Astrocyte (in vitro differentiated cells and primary cell): ENCODE data around the gene LEMD1. TPM values are rescaled to one million over a fixed set of nuclear protein-coding genes. Genes with fewer than 3 reads are reported as not detected.

ENCODE experiments used
- DNase-seq: peaks from one replicate; pipeline ENCODE4 v3.0.0-alpha.2; 2010; ENCODE audit warnings: low read depth
- FAIRE-seq: peaks from 2 replicates; lab custom pipeline; 2011; peaks lifted over from hg19 to GRCh38; lab: Jason Lieb, UNC
- H2AFZ ChIP-seq: 2 replicates; pipeline ENCODE4 v1.6.0; 2012; ENCODE audit warnings: low read depth, low read length, inconsistent platforms
- H3K27ac ChIP-seq: 2 replicates; pipeline ENCODE4 v1.5.1; 2011; ENCODE audit warnings: low read depth, low read length, inconsistent platforms
- H3K27me3 ChIP-seq: 2 replicates; pipeline ENCODE4 v1.6.0; 2011; ENCODE audit warnings: low read length, inconsistent platforms; ENCODE audit not compliant: insufficient read depth
- H3K36me3 ChIP-seq: 2 replicates; pipeline ENCODE4 v1.5.1; 2011; ENCODE audit warnings: low read length, inconsistent platforms; ENCODE audit not compliant: insufficient read depth
- H3K4me1 ChIP-seq: 2 replicates; pipeline ENCODE4 v1.5.1; 2011; ENCODE audit warnings: low read length, inconsistent platforms; ENCODE audit not compliant: insufficient read depth
- H3K4me2 ChIP-seq: 2 replicates; pipeline ENCODE4 v1.6.0; 2012; ENCODE audit warnings: low read length, inconsistent platforms
- H3K4me3 ChIP-seq: 2 replicates; pipeline ENCODE4 v1.5.1; 2011; ENCODE audit warnings: low read depth, mild to moderate bottlenecking, low read length, inconsistent platforms; ENCODE audit not compliant: insufficient read depth
- H3K79me2 ChIP-seq: 2 replicates; pipeline ENCODE4 v1.6.0; 2012; ENCODE audit warnings: mild to moderate bottlenecking, low read length, inconsistent platforms; ENCODE audit not compliant: insufficient read depth
- H3K9ac ChIP-seq: 2 replicates; pipeline ENCODE4 v1.6.0; 2012; ENCODE audit warnings: mild to moderate bottlenecking, low read length, inconsistent platforms
- H3K9me3 ChIP-seq: 2 replicates; pipeline ENCODE4 v1.5.1; 2012; ENCODE audit warnings: low read depth, mild to moderate bottlenecking, low read length, inconsistent platforms; ENCODE audit not compliant: insufficient read depth
- H4K20me1 ChIP-seq: 2 replicates; pipeline ENCODE4 v1.6.0; 2012; ENCODE audit warnings: low read length, inconsistent platforms; ENCODE audit not compliant: insufficient read depth
- H3K27ac Mint-ChIP-seq: one replicate; pipeline ENCODE4 v1.8.0; 2021; ENCODE audit warnings: mild to moderate bottlenecking, mixed read lengths; ENCODE audit not compliant: unreplicated experiment
- H3K27me3 Mint-ChIP-seq: one replicate; pipeline ENCODE4 v1.8.0; 2021; ENCODE audit warnings: low read depth, mixed read lengths; ENCODE audit not compliant: unreplicated experiment
- H3K36me3 Mint-ChIP-seq: one replicate; pipeline ENCODE4 v1.8.0; 2021; ENCODE audit warnings: low read depth, mixed read lengths; ENCODE audit not compliant: unreplicated experiment
- H3K4me1 Mint-ChIP-seq: one replicate; pipeline ENCODE4 v1.8.0; 2021; ENCODE audit warnings: low read depth, mixed read lengths; ENCODE audit not compliant: unreplicated experiment
- H3K4me3 Mint-ChIP-seq: one replicate; pipeline ENCODE4 v1.8.0; 2021; ENCODE audit warnings: mild to moderate bottlenecking, moderate library complexity, mixed read lengths; ENCODE audit not compliant: unreplicated experiment
- H3K9me3 Mint-ChIP-seq: one replicate; pipeline ENCODE4 v1.8.0; 2021; ENCODE audit warnings: mild to moderate bottlenecking, mixed read lengths; ENCODE audit not compliant: unreplicated experiment
- EZH2 ChIP-seq: IDR thresholded peaks from 2 replicates; pipeline ENCODE4 v1.6.1; 2012; ENCODE audit warnings: mild to moderate bottlenecking, low read length, inconsistent platforms; ENCODE audit not compliant: insufficient read depth
- total RNA-seq: library from RNA; stranded (reverse); gene quantifications from 2 replicates; pipeline ENCODE4 v1.2.1, GENCODE V29; 2021
- TF ChIP-seq, protein P1 (sequence below): IDR thresholded peaks from 2 replicates; pipeline ENCODE4 v1.5.1; 2011; ENCODE audit warnings: low read depth, mild to moderate bottlenecking, inconsistent platforms, low read length, moderate library complexity; ENCODE audit not compliant: insufficient read depth

The LEMD1 gene
- total RNA-seq, 1 donor from 2014 or later: 3.1 TPM

DNA sequence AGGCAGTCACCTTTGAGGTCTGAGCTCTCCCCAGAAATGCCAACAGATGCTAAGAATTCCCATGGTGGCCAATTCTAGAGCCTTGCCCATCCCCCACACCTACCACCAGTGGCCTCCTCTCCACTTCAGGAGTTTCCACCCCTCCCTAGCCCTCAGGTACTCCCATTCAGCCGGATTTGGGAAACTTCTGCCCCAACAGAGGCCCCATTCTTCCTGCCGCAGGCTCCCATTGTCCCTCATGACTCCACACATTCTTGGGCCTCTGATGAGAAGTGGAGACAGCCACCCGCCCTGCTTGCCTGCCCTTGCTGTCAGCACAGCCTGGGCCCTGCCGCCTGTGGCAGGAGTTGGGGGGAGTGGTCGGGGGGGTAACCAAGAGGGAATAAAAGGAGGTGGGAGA lies 29.3 kb upstream of the LEMD1 start:
- Histone ChIP-seq H3K4me1 (peaks cover 27% of the 10 kb centered on the region), H3K79me2 (peaks cover 19% of the 10 kb centered on the region), H3K4me2 (no peak overlapping the region), H3K9ac (no peak overlapping the region), H3K27ac (no peak overlapping the region), H4K20me1 (peaks cover 4% of the 10 kb centered on the region), H3K4me3 (no peak overlapping the region), H3K27me3 (peaks cover 42% of the 10 kb centered on the region), H2AFZ (no peak overlapping the region), H3K36me3 (no peaks in the 10 kb centered on the region), H3K9me3 (no peaks in the 10 kb centered on the region)
- Mint-ChIP-seq H3K27ac (peak overlapping the region; percentile 75), H3K9me3 (no peaks in the 10 kb centered on the region), H3K4me3 (peak overlapping the region; percentile 17), H3K4me1 (peaks cover 37% of the 10 kb centered on the region), H3K27me3 (peaks cover 34% of the 10 kb centered on the region), H3K36me3 (peaks cover 1% of the 10 kb centered on the region)
- TF ChIP-seq, protein P1, sequence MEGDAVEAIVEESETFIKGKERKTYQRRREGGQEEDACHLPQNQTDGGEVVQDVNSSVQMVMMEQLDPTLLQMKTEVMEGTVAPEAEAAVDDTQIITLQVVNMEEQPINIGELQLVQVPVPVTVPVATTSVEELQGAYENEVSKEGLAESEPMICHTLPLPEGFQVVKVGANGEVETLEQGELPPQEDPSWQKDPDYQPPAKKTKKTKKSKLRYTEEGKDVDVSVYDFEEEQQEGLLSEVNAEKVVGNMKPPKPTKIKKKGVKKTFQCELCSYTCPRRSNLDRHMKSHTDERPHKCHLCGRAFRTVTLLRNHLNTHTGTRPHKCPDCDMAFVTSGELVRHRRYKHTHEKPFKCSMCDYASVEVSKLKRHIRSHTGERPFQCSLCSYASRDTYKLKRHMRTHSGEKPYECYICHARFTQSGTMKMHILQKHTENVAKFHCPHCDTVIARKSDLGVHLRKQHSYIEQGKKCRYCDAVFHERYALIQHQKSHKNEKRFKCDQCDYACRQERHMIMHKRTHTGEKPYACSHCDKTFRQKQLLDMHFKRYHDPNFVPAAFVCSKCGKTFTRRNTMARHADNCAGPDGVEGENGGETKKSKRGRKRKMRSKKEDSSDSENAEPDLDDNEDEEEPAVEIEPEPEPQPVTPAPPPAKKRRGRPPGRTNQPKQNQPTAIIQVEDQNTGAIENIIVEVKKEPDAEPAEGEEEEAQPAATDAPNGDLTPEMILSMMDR: no peak
- TF ChIP-seq EZH2: no peak
- no peak for FAIRE-seq
- DNase-seq: no peak

DNA sequence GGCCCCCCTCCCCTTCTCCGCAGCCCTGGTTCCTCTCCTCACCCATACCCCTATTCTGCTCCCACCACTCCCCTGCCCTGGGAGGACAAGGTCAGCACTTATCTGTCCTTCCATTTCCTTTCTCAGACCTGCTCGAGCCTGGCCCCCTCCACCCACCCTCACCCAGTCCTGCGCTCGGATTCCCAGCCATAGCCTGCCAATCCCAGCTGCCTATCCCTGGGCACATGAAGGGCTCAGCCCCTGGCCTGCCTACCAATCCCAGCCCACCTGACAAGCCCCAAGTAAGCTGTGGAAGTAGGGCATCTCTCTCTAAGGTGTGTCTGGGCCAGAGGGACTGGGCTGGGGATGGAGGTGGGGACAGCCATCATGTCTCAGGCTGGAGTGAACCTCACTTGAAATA lies 28.6 kb upstream of the LEMD1 start:
- Histone ChIP-seq H3K27me3 (peaks cover 35% of the 10 kb centered on the region), H3K9ac (no peak overlapping the region), H3K4me3 (no peak overlapping the region), H4K20me1 (no peaks in the 10 kb centered on the region), H3K4me1 (peaks cover 29% of the 10 kb centered on the region), H3K27ac (no peak overlapping the region), H3K36me3 (no peaks in the 10 kb centered on the region), H3K4me2 (peak overlapping the region; percentile 41), H2AFZ (no peak overlapping the region), H3K9me3 (no peaks in the 10 kb centered on the region), H3K79me2 (peaks cover 19% of the 10 kb centered on the region)
- Mint-ChIP-seq H3K27me3 (peaks cover 28% of the 10 kb centered on the region), H3K4me3 (no peak overlapping the region), H3K36me3 (peaks cover 1% of the 10 kb centered on the region), H3K27ac (peak overlapping the region; percentile 75), H3K4me1 (peaks cover 42% of the 10 kb centered on the region), H3K9me3 (no peaks in the 10 kb centered on the region)
- FAIRE-seq: no peak
- no peak for DNase-seq
- TF ChIP-seq, protein P1: no peak
- TF ChIP-seq EZH2: no peak

DNA sequence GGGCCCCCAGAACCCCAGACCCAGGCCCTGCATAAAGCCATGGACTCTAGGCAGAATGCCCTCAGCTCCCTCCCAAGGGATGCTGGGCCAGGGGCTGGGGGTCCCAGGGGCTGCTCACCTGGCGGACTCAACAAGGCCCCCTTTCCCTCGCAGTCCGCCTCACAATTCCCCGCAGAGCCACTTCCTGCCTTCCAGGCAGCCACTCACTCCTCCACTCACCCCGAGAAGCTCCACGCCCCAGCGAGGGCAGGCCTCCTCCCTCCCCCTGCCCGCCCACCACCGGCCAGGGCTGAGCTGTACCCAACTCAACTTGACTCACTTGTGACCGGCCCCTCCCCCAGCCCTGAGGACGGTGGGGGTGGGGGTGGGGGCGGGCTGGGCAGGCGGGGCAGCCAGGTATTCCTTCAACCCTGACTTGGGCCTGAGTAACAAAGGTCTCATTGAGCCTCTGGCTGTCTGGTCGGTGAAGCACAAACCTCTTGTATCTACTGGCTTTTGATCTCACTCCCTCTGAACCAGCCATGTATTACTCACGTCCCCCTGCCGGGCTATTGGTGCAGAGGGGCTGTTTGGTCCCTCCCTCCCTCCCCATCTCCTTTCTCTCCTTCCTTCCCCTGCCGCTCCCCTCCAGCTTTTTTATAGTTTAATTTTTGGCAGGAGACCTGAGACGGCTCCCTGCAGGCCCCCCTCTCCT lies 28.0 kb upstream of the LEMD1 start:
- Histone ChIP-seq H3K9me3 (no peaks in the 10 kb centered on the region), H3K27ac (peak overlapping the region; percentile 13), H3K79me2 (peaks cover 19% of the 10 kb centered on the region), H4K20me1 (no peaks in the 10 kb centered on the region), H3K4me3 (peak overlapping the region; percentile 58), H3K4me1 (peaks cover 34% of the 10 kb centered on the region), H3K27me3 (peaks cover 29% of the 10 kb centered on the region), H3K9ac (peak overlapping the region; percentile 71), H3K4me2 (peak overlapping the region; percentile 84), H2AFZ (peak overlapping the region; percentile 49), H3K36me3 (no peaks in the 10 kb centered on the region)
- Mint-ChIP-seq H3K27ac (peak overlapping the region; percentile 89), H3K4me1 (peaks cover 46% of the 10 kb centered on the region), H3K9me3 (no peaks in the 10 kb centered on the region), H3K4me3 (peak overlapping the region; percentile 93), H3K27me3 (peaks cover 25% of the 10 kb centered on the region), H3K36me3 (peaks cover 1% of the 10 kb centered on the region)
- peak; percentile 58 for DNase-seq
- no peak for FAIRE-seq
- TF ChIP-seq, protein P1: no peak
- TF ChIP-seq EZH2: no peak
